ENCODE data around the gene LENEP.

GRCh38 chr1:154959426-154959780 lies 34.0 kb upstream of the LENEP start:
- no peak for TF ChIP-seq BHLHE40 (IDR thresholded peaks at IDR 0.05; ENCODE audit: borderline replicate concordance)
- TF ChIP-seq ZNF384 (IDR thresholded peaks at IDR 0.05): no peak

Data from HEK293T (cell line).